SK-N-SH (cell line): ENCODE data around the gene ETDC. TPM values are rescaled to one million over a fixed set of nuclear protein-coding genes. Genes with fewer than 3 reads are reported as not detected.

Experiments used
- polyA plus RNA-seq, 3 experiments: library from polyadenylated mRNA; depleted of rRNA; stranded (reverse); fragments of >200 nt; gene quantifications; 2 replicates each; pipeline ENCODE4 v1.2.3, GENCODE V29; 2012

The ETDC gene
- polyA plus RNA-seq, 1 of the 3 experiments (the other 2 are of a cell fraction) = not detected

Other genes starting within 250 kb of the ETDC start
- 0.12 and 0.13 TPM in 2 replicates for gene SMIM10L2B, start 210.8 kb upstream of the ETDC start, polyA plus RNA-seq (2012; rRNA removed)
- not detected in 2 replicates for gene ETDB, start 189.0 kb upstream of the ETDC start, polyA plus RNA-seq (2012; rRNA removed)
- 1.5 and 1.9 TPM in 2 replicates for gene CT55, start 138.1 kb upstream of the ETDC start, polyA plus RNA-seq (2012; rRNA removed)
- gene ETDA, start 57.4 kb upstream of the ETDC start, polyA plus RNA-seq (2012; rRNA removed) = not detected in 2 replicates
- gene ZNF75D, start 34.6 kb downstream of the ETDC start, polyA plus RNA-seq (2012; rRNA removed) = 3.5 and 4.6 TPM in 2 replicates
- 2.2 and 4.4 TPM in 2 replicates for gene ZNF449, start 35.3 kb downstream of the ETDC start, polyA plus RNA-seq (2012; rRNA removed)
- 0.08 and 0.15 TPM in 2 replicates for gene SMIM10L2A, start 112.5 kb downstream of the ETDC start, polyA plus RNA-seq (2012; rRNA removed)
- gene INTS6L, start 211.2 kb downstream of the ETDC start, polyA plus RNA-seq (2012; rRNA removed) = 2.0 and 2.9 TPM in 2 replicates